ENCODE results near the gene CCDC200. TPM values are rescaled to one million over a fixed set of nuclear protein-coding genes. Genes with fewer than 3 reads are reported as not detected.

CCDC200 gene
- total and polyA plus RNA-seq, 9 donors: 0.12 to 0.57 (median 0.30) TPM; not detected in 4

- Histone ChIP-seq H3K36me3 (no peaks in the 10 kb centered on the region), H3K27me3 (no peaks in the 10 kb centered on the region), H3K4me1 (ENCODE audit: insufficient read depth) (peaks cover 5% of the 10 kb centered on the region), H3K27ac (peak overlapping the region in 1 of 2 donors; percentile 3), H3K4me3 (no peak overlapping the region), H3K9me3 (no peaks in the 10 kb centered on the region)
- DNase-seq: no peak
- TF ChIP-seq POLR2A (IDR thresholded peaks at IDR 0.05) (no peak), CTCF (IDR thresholded peaks at IDR 0.05) (no peak), EP300 (IDR thresholded peaks at IDR 0.05) (no peak)
- WGBS, 3 donors: 42 to 60% (median 49%) methylated on average over 4 of the region's 4 CpGs
- intact Hi-C loops (cut with DNase I): loop anchor here in 1 of 4 donors (10.0 kb wide), 2 partner anchors 82 to 192 kb away; partner anchors contain the start of genes RND2 and VAT1
These were observed 12.1 kb downstream of the CCDC200 start for GRCh38 chr17:43216369-43216761.

- no peak overlapping the region for H3K4me3 ChIP-seq
These were observed 13.1 kb downstream of the CCDC200 start for GRCh38 chr17:43215341-43215740.

GRCh38 chr17:43213545-43213944 lies 14.9 kb downstream of the CCDC200 start:
- intact Hi-C loops (cut with DNase I): loop anchor here in 1 of 4 donors (10.0 kb wide), 2 partner anchors 79 to 189 kb away; partner anchors contain the start of genes RND2 and VAT1
- Histone ChIP-seq H3K36me3 (no peaks in the 10 kb centered on the region), H3K4me3 (no peak overlapping the region), H3K27me3 (no peaks in the 10 kb centered on the region), H3K27ac (no peak overlapping the region), H3K4me1 (ENCODE audit: insufficient read depth) (peaks cover 5% of the 10 kb centered on the region), H3K9me3 (no peaks in the 10 kb centered on the region)
- TF ChIP-seq CTCF (IDR thresholded peaks at IDR 0.05): no peak
- TF ChIP-seq EP300 (IDR thresholded peaks at IDR 0.05): no peak
- no peak for DNase-seq
- WGBS, 3 donors: 81 to 87% (median 86%) methylated on average over 2 of the region's 2 CpGs

More at GRCh38 chr17:43215341-43215740, 13.1 kb downstream of the CCDC200 start:
- H3K27me3 ChIP-seq: no peaks in the 10 kb centered on the region
- H3K36me3 ChIP-seq: no peaks in the 10 kb centered on the region
- H3K4me1 ChIP-seq (ENCODE audit: insufficient read depth): peaks cover 5% of the 10 kb centered on the region
- intact Hi-C loops (cut with DNase I): loop anchor here in 1 of 4 donors (10.0 kb wide), 2 partner anchors 81 to 191 kb away; partner anchors contain the start of genes RND2 and VAT1
- no peak for DNase-seq
- no peaks in the 10 kb centered on the region for H3K9me3 ChIP-seq
- WGBS, 3 donors: 68 to 76% (median 74%) methylated on average over 3 of the region's 3 CpGs
- TF ChIP-seq EP300 (IDR thresholded peaks at IDR 0.05) (no peak), CTCF (IDR thresholded peaks at IDR 0.05) (no peak), POLR2A (IDR thresholded peaks at IDR 0.05) (no peak)
- no peak overlapping the region for H3K27ac ChIP-seq

GRCh38 chr17:43212641-43213490 lies 15.6 kb downstream of the CCDC200 start:
- peak overlapping the region in 1 of 2 donors; percentile 72 for H3K27ac ChIP-seq

More at GRCh38 chr17:43212641-43213490, 15.6 kb downstream of the CCDC200 start:
- Histone ChIP-seq H3K4me3 (peak overlapping the region; percentile 54), H3K4me1 (ENCODE audit: insufficient read depth) (peaks cover 5% of the 10 kb centered on the region), H3K27me3 (no peaks in the 10 kb centered on the region), H3K9me3 (no peaks in the 10 kb centered on the region), H3K36me3 (no peaks in the 10 kb centered on the region)
- TF ChIP-seq POLR2A (IDR thresholded peaks at IDR 0.05) (no peak), CTCF (IDR thresholded peaks at IDR 0.05) (no peak), EP300 (IDR thresholded peaks at IDR 0.05) (no peak)
- 40 to 55% (median 44%) methylated on average over 7 of the region's 7 CpGs for WGBS, 3 donors
- intact Hi-C loops (cut with DNase I): loop anchor here in 1 of 4 donors (10.0 kb wide), 2 partner anchors 78 to 188 kb away; partner anchors contain the start of genes RND2 and VAT1
- no peak for DNase-seq

Measured in ovary (tissue), 9 donors.